NCI-H526 treated with DMSO at 0.1 percent for 48 hours (cell line): ENCODE measurements around the gene KIF1B.

Experiments
- DNase-seq: peaks from one replicate; lab custom pipeline; 2025; lab: John Stamatoyannopoulos, UW

The KIF1B gene

DNA sequence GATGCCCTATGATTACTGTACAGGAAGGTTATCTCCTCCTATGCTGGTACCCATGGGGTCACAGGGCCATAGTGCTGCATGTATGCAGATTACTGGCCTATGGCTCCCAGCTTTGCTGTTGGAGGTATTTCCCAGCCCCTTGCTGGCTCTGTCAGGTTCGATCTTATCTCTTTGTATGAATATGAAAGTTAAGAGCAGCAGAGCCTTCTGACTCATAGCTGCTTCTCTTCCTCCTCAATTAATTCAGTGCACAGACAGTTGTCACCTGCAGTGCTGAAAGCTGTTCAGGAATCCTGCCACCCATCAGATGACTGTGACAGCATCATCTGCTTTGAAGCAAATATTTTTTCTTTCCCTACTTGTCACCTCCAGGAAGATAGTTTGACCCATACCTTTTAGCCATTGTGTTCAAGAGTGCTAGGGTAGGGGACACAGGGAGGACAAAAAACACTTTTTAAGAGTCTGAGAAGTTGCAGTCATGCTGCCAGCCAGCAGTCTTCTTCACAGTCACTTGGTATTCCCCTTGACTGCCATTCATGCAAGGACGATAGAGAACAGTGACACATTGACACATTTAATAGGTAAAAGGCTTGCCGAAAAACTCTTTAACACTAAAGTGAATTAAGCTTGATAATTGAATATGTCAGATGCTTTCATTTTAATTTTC, 73.1 kb downstream of the KIF1B start:
- DNase-seq, result no peak

DNA sequence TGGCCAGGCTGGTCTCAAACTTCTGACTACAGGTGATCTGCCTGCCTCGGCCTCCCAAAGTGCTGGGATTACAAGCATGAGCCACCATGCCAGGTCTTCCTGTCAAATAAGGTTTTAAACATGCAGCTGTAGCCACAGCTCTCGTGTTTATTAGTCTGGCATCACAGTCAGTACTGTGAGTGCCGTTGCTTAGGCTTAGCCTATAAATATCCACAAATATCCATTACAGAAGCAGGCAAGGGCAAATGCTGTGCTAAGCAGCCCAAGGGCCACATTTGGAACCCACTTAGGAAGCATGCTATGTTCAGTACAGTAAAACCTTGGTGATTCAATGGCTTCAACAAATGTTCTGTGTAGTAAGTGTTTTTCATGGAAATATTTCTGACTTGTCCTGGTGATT, 75.9 kb downstream of the KIF1B start:
- DNase-seq, result no peak

GRCh38 chr1:10287023-10287645, 76.8 kb downstream of the KIF1B start:
- no peak for DNase-seq

- DNase-seq, result no peak
Measured at GRCh38 chr1:10288029-10288615, 77.8 kb downstream of the KIF1B start.

- DNase-seq, result no peak
Measured at GRCh38 chr1:10291705-10292104, 81.3 kb downstream of the KIF1B start.

DNA sequence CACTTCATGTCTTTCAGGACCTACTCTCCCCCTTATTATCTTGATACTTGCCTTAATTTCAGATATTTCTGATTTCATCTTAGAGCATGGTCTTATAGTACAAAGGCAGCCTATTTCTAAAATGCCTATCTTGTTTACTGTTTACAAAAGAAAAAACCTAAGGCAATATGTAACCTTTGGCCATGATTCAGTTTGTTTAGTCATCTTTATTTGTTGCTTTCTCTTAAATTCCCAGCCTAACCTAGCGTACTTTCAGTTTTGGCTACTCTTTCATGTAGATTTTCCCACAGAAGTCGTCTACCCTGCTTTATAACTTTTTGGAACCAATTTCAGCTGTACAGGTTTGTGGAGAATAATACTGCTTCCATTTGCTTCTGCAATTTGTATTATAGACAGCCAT, 81.8 kb downstream of the KIF1B start:
- no peak for DNase-seq

DNA sequence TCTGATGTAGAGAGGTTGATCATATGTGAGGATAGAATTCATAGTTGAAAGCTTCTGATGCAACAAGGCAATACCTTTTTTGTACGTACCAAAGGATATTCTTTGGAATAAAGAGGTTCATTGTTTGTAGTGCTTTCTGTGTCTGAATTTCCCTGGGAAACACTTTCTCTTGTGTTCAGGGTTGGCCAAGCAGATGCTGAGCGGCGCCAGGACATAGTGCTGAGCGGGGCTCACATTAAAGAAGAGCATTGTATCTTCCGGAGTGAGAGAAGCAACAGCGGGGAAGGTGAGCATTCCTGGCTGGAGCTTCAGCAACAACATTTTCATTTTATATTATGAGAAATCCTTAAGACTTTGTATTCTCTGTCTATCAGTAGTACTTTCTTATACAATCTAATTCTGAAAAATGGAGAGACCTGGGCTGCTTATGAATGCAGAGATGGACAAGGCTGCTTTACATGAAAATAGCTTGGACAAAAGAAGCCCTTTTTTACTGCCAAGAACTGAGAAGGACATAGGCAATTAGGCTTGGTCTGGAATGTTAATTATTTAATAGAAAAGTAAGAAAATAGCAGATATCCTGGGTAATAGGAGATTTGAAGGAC, 85.2 kb downstream of the KIF1B start:
- no peak for DNase-seq

- no peak for DNase-seq
Measured at GRCh38 chr1:10299151-10299550, 88.8 kb downstream of the KIF1B start.

DNA sequence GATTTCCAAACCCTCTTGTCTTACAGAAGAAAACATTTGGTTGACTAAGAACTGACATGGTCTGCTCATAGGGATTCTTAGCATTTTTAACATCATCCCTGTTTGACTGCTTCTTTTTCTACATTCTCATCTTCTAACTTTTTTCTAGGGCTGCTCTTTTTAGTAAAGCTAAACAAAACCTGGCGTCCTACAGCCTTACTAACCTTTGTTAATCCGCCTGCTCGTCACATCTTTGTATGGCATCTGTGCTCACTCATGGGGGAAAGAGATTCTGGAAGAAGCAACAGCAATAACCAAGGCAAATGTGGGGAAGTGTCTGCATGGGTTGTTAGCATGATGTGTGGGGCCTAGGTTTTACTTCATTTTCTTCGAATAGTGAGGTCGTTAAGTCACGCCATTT, 92.0 kb downstream of the KIF1B start:
- no peak for DNase-seq

- no peak for DNase-seq
Measured at GRCh38 chr1:10304295-10304694, 93.9 kb downstream of the KIF1B start.

DNA sequence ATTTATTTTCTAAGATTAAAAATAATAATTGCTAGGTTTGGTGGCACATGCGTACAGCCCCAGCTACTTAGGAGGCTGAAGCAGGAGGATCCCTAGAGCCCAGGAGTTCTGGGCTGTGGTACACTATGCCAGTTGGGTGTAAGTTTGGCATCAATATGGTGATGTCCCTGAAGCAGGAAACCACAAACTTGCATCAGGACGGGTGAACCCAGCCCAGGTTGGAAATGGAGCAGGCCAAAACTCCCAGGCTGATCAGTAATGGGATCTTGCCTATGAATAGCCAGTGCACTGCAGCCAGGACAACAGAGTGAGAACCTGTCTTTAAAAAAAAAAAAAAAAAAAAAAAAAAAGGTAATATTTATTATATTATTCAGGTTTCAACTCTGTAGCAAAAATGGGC, 96.1 kb downstream of the KIF1B start:
- no peak for DNase-seq

DNA sequence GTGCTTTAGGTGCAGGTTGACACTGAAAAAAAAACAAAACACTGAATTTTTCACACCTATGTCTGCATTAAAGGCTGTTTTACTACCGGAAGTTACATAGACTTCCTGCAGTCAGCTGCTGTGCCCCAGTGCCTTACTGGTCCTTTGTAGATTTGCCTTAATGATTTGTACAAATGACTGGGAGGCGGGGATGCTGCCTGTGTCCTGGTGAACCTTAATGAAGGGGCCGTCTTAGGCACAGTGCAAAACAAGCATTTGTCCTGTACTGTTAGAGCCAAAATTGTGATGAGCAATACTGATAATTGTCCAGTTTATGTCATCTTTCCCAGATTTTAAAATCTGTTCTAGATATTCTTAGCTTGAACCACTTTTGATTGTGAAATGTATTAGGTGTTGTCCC, 97.6 kb downstream of the KIF1B start:
- no peak for DNase-seq

- no peak for DNase-seq
Measured at GRCh38 chr1:10309243-10310011, 99.1 kb downstream of the KIF1B start.

- no peak for DNase-seq
Measured at GRCh38 chr1:10316752-10317151, 106.4 kb downstream of the KIF1B start.

DNA sequence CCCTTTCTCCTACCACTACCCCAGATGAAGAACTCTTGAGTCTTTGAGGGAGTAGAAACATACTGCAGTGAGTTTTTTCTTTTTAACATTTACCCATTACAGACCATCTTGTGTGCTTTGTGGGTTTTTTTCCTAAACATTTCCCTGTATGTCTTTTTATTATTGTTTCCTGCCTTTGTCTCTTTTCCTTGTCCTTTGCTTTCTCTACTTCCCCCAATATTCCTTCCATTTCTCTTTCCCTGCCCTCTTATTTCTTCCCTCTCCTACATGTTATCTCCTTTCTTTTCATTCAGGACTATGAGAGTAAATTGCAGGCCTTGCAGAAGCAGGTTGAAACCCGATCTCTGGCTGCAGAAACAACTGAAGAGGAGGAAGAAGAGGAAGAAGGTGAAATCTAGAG, 109.4 kb downstream of the KIF1B start:
- no peak for DNase-seq

GRCh38 chr1:10320336-10320735, 110.0 kb downstream of the KIF1B start:
- no peak for DNase-seq

DNA sequence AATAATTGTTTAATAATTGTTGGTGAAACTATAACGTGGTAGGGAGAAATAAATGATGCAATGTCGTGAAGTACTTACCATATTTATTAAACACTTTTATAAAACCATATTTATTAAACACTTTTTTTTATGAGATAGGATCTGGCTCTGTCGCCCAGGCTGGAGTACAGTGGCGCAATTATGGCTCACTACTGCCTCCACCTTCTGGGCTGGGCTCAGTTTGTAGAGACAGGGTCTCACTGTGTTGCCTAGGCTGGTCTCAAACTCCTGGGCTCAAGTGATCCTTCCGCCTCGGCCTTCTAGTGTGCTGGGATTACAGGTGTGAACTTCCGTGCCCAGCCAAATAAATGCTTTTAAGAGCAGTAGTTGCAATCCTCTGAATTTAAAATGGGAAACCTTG, 112.5 kb downstream of the KIF1B start:
- DNase-seq, result no peak

GRCh38 chr1:10324627-10325026, 114.3 kb downstream of the KIF1B start:
- no peak for DNase-seq

- no peak for DNase-seq
Measured at GRCh38 chr1:10325521-10325920, 115.2 kb downstream of the KIF1B start.

DNA sequence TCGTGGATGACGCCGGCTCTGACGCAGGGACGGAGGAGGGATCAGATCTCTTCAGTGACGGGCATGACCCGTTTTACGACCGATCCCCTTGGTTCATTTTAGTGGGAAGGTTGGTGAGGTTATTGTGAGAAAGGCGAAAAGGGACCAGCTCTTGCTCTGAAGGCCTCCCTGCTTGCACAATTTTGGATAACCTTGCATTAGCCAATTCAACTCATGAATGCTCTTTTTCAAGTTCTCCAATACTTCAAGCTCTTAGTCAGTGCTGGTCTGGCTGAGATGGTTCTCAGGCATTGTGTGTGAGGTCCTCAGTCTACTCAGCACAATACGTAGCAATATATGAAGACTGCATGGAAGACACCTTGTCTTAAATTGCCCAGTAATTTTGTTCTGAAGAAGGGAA, 115.9 kb downstream of the KIF1B start:
- no peak for DNase-seq

DNA sequence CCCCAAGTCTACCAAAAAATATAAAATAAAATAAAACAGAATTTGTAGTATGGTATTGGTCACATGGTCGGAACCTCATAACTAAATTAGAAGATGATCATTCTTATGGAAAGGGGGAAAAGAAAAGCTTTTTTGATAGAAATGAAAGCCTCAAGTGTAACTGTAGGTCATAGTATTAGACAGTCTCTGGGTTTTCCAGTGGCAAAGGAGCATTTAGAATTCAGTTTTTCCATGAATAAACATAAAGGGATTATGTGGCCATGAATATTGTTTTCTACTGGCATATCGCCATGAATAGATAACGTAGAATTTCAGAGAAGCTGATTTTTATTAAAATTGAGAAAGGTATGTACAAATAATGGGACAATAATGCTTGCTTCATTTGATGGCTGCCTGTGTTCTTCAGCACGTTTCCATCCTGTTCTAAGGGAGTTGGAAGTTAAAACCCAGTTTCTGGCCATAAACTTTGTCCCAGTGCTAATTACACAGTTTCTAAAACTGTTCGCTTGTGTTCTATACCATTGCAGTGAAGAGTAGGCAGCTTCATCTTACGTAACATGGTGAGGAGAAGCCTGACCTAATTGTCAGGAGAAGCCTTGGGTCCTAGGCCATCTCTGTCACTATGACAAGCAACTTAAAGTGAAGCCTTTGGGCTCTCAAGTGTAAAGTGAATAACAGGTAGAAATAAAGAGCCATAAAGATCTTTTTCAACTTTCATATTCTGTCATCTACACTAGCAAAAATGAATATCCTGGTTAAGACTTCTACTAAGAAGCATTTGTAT, 118.0 kb downstream of the KIF1B start:
- DNase-seq, result no peak

GRCh38 chr1:10337436-10337835, 127.1 kb downstream of the KIF1B start:
- DNase-seq, result no peak
